ENCODE data around the gene LRIT3. TPM values are rescaled to one million over a fixed set of nuclear protein-coding genes. Genes with fewer than 3 reads are reported as not detected.
"Not testable (repeated sequence)": the region's sequence is repeated elsewhere in the genome, so short reads cannot be mapped to it uniquely, and the experiment has no call there.

Gene LRIT3
- total and polyA plus RNA-seq, 2 donors, result 0.09 to 0.59 TPM

DNA sequence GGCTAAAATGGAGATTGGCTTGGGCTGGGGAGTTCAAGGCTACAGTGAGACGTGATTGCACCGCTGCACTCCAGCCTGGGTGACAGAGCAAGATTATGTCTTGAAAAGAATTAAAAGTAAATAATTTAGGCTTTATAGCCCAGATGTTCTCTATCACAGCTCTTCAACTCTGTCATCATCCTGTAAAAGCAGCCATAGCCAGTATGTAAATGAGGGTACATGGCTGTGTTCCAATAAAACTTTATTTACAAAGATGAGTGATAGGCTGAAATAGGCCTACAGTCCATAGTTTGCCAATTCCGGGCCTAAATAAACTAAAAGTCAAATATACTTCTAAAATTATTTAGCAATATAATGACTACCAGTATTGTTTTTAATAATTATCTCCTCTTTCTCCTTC is 10.9 kb upstream of the LRIT3 start:
- DNase-seq (ENCODE audit: low read depth in 6 of 9, low spot score in 9 of 9), result no peak
- 100% methylated on average over 3 of the region's 3 CpGs for WGBS

DNA sequence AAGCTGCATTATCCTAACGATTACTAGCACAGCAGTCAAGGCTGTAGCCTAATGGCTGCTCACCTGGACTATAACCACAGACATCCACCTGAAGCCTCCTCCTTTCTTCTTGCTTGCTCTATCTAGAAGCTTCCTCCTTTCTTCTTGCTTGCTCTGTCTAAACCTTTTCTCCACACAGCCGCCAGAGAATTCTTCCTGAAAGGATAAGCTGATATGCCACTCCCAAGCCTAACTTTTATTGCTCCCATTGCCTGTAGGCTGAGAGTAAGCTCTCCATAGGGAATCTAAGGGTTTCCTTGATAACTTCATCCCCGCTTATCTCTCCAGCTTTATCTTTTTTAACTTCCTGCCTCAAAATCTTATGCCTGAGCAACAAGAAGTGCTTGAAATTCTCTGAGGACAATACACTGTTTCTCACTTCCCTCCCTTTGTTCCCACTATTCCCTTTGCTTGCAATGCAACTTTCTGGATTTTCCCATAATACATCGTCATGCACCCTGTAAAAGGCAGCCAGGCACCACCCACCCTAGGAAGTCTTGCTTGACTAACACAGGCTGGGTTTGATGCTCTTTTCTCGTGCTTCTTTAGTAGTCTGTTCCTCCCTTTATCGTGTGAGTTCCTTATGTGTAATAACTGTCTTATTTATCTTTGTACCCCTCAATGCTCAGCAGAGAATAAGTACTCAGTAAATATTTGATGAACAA is 1.4 kb upstream of the LRIT3 start:
- H3K27me3 ChIP-seq (ENCODE audit: control insufficient read depth in 2 of 2, insufficient read depth in 1 of 2, low read length in 1 of 2), result no peaks in the 10 kb centered on the region
- H3K4me3 ChIP-seq (ENCODE audit: low read length in 2 of 2), result no peak overlapping the region
- no peak overlapping the region for H3K27ac ChIP-seq (ENCODE audit: low read depth in 1 of 2, low read length in 1 of 2)
- DNase-seq (ENCODE audit: low read depth in 6 of 9, low spot score in 9 of 9), result no peak
- WGBS, result 76% methylated on average over 6 of the region's 6 CpGs
- no peaks in the 10 kb centered on the region for H3K9me3 ChIP-seq (ENCODE audit: control insufficient read depth in 2 of 2, insufficient read depth in 1 of 2, low read length in 1 of 2)
- H3K4me1 ChIP-seq (ENCODE audit: control insufficient read depth in 2 of 2, insufficient read depth in 2 of 2, low read length in 2 of 2), result no peaks in the 10 kb centered on the region
- no peaks in the 10 kb centered on the region for H3K36me3 ChIP-seq (ENCODE audit: control insufficient read depth in 2 of 2, insufficient read depth in 2 of 2, low read length in 1 of 2)

More for the DNA sequence above, 10.9 kb upstream of the LRIT3 start:
- Histone ChIP-seq H3K36me3 (ENCODE audit: control insufficient read depth in 2 of 2, insufficient read depth in 2 of 2, low read length in 1 of 2) (no peaks in the 10 kb centered on the region), H3K4me3 (ENCODE audit: low read length in 2 of 2) (no peak overlapping the region), H3K4me1 (ENCODE audit: control insufficient read depth in 2 of 2, insufficient read depth in 2 of 2, low read length in 2 of 2) (no peaks in the 10 kb centered on the region), H3K27ac (ENCODE audit: low read depth in 1 of 2, low read length in 1 of 2) (no peak overlapping the region), H3K27me3 (ENCODE audit: control insufficient read depth in 2 of 2, insufficient read depth in 1 of 2, low read length in 1 of 2) (no peaks in the 10 kb centered on the region), H3K9me3 (ENCODE audit: control insufficient read depth in 2 of 2, insufficient read depth in 1 of 2, low read length in 1 of 2) (no peaks in the 10 kb centered on the region)

DNA sequence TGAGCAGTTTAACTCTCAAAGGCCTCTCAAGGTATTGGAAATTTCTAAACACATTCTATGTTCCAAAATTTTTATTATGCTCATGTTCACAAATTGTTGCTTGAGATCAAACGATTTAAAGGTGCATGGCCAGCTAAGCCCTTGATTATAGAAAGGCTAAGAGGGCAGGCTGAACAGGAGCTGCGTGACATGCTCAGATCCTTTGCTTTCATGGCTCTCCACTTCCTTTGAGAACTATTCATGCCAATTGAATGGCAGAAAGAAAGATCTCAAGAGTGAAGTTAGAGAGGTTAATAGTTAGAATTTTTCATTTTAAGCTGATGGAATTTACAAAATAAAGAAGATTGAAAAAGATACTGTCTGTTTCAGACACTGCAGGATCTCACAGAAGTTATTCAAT is 594 bp downstream of the LRIT3 start:
- Histone ChIP-seq H3K36me3 (ENCODE audit: control insufficient read depth in 2 of 2, insufficient read depth in 2 of 2, low read length in 1 of 2) (no peaks in the 10 kb centered on the region), H3K9me3 (ENCODE audit: control insufficient read depth in 2 of 2, insufficient read depth in 1 of 2, low read length in 1 of 2) (no peaks in the 10 kb centered on the region), H3K27ac (ENCODE audit: low read depth in 1 of 2, low read length in 1 of 2) (no peak overlapping the region), H3K4me1 (ENCODE audit: control insufficient read depth in 2 of 2, insufficient read depth in 2 of 2, low read length in 2 of 2) (no peaks in the 10 kb centered on the region), H3K4me3 (ENCODE audit: low read length in 2 of 2) (no peak overlapping the region), H3K27me3 (ENCODE audit: control insufficient read depth in 2 of 2, insufficient read depth in 1 of 2, low read length in 1 of 2) (no peaks in the 10 kb centered on the region)
- no peak for DNase-seq (ENCODE audit: low read depth in 6 of 9, low spot score in 9 of 9)
- WGBS, result 94% methylated on average over 2 of the region's 2 CpGs

GRCh38 chr4:109850601-109851000 is 2.7 kb downstream of the LRIT3 start:
- Histone ChIP-seq H3K27me3 (ENCODE audit: control insufficient read depth in 2 of 2, insufficient read depth in 1 of 2, low read length in 1 of 2) (no peaks in the 10 kb centered on the region), H3K4me3 (ENCODE audit: low read length in 2 of 2) (no peak overlapping the region), H3K36me3 (ENCODE audit: control insufficient read depth in 2 of 2, insufficient read depth in 2 of 2, low read length in 1 of 2) (no peaks in the 10 kb centered on the region), H3K4me1 (ENCODE audit: control insufficient read depth in 2 of 2, insufficient read depth in 2 of 2, low read length in 2 of 2) (no peaks in the 10 kb centered on the region), H3K9me3 (ENCODE audit: control insufficient read depth in 2 of 2, insufficient read depth in 1 of 2, low read length in 1 of 2) (no peaks in the 10 kb centered on the region), H3K27ac (ENCODE audit: low read depth in 1 of 2, low read length in 1 of 2) (no peak overlapping the region)
- DNase-seq (ENCODE audit: low read depth in 6 of 9, low spot score in 9 of 9), result no peak
- 85% methylated on average over 5 of the region's 5 CpGs for WGBS

DNA sequence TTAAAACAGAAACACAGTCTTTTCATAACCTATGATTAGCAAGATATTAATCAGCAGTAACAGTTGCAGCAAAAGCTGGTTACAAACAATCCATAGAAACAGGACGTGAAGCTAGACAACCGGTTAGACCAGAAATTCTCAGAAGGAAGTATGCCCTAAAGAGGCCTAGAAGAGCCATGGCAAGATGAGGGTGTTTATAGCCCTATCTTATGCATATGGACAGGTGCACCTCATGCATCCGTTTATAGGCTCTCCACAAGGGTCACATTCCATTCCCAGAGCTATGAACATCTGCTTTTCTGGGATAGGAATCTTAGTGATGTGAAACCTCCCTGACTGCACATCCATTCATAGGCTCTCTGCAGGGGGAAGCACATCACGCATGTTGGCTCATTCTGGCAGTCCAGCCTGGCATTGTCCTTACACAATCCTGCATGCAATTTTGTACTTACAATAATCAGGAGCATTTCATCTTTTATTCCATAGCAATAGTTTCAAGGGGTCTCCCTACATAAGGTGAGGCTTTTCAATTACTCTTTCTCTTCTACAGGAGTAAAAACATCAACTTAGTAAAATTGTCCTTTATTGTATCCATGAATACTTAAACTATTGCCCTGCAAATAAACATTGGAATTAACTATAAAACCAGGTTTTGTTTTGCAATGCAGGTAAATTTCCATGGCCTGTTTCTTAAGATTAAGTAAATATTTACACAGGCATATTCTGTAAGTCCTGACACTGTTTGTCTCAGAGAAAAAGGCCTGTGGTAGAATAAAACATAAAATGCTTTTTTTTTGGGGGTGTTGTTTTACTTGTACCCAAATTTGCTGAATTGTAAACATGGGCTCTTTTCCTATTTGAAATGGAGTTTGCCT is 11.8 kb downstream of the LRIT3 start:
- not testable (repeated sequence) for DNase-seq (ENCODE audit: low read depth in 6 of 9, low spot score in 9 of 9); H3K4me1 ChIP-seq (ENCODE audit: control insufficient read depth in 2 of 2, insufficient read depth in 2 of 2, low read length in 2 of 2); H3K9me3 ChIP-seq (ENCODE audit: control insufficient read depth in 2 of 2, insufficient read depth in 1 of 2, low read length in 1 of 2); H3K27ac ChIP-seq (ENCODE audit: low read depth in 1 of 2, low read length in 1 of 2); H3K4me3 ChIP-seq (ENCODE audit: low read length in 2 of 2); H3K36me3 ChIP-seq (ENCODE audit: control insufficient read depth in 2 of 2, insufficient read depth in 2 of 2, low read length in 1 of 2); H3K27me3 ChIP-seq (ENCODE audit: control insufficient read depth in 2 of 2, insufficient read depth in 1 of 2, low read length in 1 of 2)
- WGBS, result 98% methylated on average over 4 of the region's 4 CpGs

- Histone ChIP-seq H3K27me3 (ENCODE audit: control insufficient read depth in 2 of 2, insufficient read depth in 1 of 2, low read length in 1 of 2) (no peaks in the 10 kb centered on the region), H3K4me1 (ENCODE audit: control insufficient read depth in 2 of 2, insufficient read depth in 2 of 2, low read length in 2 of 2) (no peaks in the 10 kb centered on the region), H3K36me3 (ENCODE audit: control insufficient read depth in 2 of 2, insufficient read depth in 2 of 2, low read length in 1 of 2) (no peaks in the 10 kb centered on the region), H3K9me3 (ENCODE audit: control insufficient read depth in 2 of 2, insufficient read depth in 1 of 2, low read length in 1 of 2) (peaks cover 0 to 2% of the 10 kb centered on the region in 2 donors), H3K4me3 (ENCODE audit: low read length in 2 of 2) (no peak overlapping the region), H3K27ac (ENCODE audit: low read depth in 1 of 2, low read length in 1 of 2) (no peak overlapping the region)
- 100% methylated on average over 2 of the region's 2 CpGs for WGBS
- no peak for DNase-seq (ENCODE audit: low read depth in 6 of 9, low spot score in 9 of 9)
Observed at GRCh38 chr4:109861271-109861670, 13.4 kb downstream of the LRIT3 start.

DNA sequence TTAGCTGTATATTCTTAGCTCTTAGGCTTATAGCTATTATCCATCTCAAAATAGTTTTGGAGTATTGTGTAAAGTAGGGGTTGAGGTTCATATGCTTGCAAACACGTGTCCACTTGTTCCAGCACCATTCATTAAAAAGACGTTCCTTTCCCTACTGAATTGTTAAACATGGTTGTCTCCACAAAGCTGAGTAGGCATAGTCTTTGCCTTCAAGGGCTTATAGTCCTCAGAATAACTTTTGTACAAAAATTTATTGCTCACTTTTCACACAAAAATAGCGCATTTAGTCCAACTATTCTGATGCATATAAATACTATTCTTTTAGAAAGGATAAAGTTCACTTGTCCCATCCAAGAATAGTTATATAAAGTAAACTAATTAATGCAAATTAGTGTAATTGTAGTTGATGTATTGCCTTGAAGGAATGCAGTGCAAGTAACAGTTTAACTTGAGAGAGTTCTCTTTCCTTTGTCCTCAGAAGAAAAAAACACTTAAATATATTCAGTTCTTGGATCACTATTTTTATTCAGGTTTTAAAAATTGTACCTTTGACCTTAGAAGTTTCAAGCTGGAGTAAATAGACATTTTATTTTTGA is 14.1 kb downstream of the LRIT3 start:
- Histone ChIP-seq H3K27ac (ENCODE audit: low read depth in 1 of 2, low read length in 1 of 2) (no peak overlapping the region), H3K36me3 (ENCODE audit: control insufficient read depth in 2 of 2, insufficient read depth in 2 of 2, low read length in 1 of 2) (no peaks in the 10 kb centered on the region), H3K4me3 (ENCODE audit: low read length in 2 of 2) (no peak overlapping the region), H3K27me3 (ENCODE audit: control insufficient read depth in 2 of 2, insufficient read depth in 1 of 2, low read length in 1 of 2) (no peaks in the 10 kb centered on the region), H3K9me3 (ENCODE audit: control insufficient read depth in 2 of 2, insufficient read depth in 1 of 2, low read length in 1 of 2) (peaks cover 0 to 2% of the 10 kb centered on the region in 2 donors), H3K4me1 (ENCODE audit: control insufficient read depth in 2 of 2, insufficient read depth in 2 of 2, low read length in 2 of 2) (no peaks in the 10 kb centered on the region)
- no peak for DNase-seq (ENCODE audit: low read depth in 6 of 9, low spot score in 9 of 9)
- WGBS, result 97% methylated on average over 3 of the region's 3 CpGs

DNA sequence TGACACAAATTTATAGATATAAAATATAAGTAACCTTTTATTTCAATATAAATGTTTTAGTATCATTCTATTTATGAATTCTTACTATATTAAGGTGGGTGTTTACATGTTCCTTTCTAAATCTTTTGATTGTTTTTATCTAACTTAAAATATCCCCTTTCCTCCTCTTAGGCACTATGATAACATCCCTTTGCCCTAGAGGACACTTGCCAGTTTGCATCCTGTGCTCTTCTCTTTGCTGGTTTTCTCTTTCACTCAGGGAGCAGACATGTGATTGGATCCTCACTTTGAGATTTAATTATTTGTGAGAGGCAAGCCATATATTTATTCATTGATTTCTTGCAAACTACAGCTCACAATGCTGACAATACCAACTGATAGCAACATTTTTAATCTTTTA is 16.2 kb downstream of the LRIT3 start:
- H3K27ac ChIP-seq (ENCODE audit: low read depth in 1 of 2, low read length in 1 of 2), result no peak overlapping the region
- peaks cover 0 to 2% of the 10 kb centered on the region in 2 donors for H3K9me3 ChIP-seq (ENCODE audit: control insufficient read depth in 2 of 2, insufficient read depth in 1 of 2, low read length in 1 of 2)

DNA sequence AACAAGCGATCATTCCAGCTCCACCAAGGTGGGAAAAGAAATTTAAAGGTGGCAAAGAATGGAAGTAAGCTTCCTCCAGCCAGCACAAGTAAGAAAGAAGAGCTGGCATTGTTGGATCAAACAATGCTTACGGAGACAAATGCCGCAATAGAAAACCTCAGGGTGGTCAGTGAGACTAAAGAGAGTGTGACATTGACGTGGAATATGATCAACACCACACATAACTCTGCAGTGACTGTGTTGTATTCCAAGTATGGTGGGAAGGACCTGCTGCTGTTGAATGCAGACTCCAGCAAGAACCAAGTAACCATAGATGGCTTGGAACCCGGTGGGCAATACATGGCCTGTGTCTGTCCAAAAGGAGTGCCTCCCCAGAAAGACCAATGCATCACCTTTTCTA is 22.2 kb downstream of the LRIT3 start:
- H3K27ac ChIP-seq (ENCODE audit: low read depth in 1 of 2, low read length in 1 of 2), result no peak overlapping the region
- peaks cover 0 to 5% of the 10 kb centered on the region in 2 donors for H3K4me1 ChIP-seq (ENCODE audit: control insufficient read depth in 2 of 2, insufficient read depth in 2 of 2, low read length in 2 of 2)
- no peak overlapping the region for H3K4me3 ChIP-seq (ENCODE audit: low read length in 2 of 2)
- no peaks in the 10 kb centered on the region for H3K27me3 ChIP-seq (ENCODE audit: control insufficient read depth in 2 of 2, insufficient read depth in 1 of 2, low read length in 1 of 2)
- WGBS, result 97% methylated on average over 5 of the region's 5 CpGs
- no peaks in the 10 kb centered on the region for H3K9me3 ChIP-seq (ENCODE audit: control insufficient read depth in 2 of 2, insufficient read depth in 1 of 2, low read length in 1 of 2)
- DNase-seq (ENCODE audit: low read depth in 6 of 9, low spot score in 9 of 9), result no peak
- H3K36me3 ChIP-seq (ENCODE audit: control insufficient read depth in 2 of 2, insufficient read depth in 2 of 2, low read length in 1 of 2), result no peaks in the 10 kb centered on the region

More for the DNA sequence above, 16.2 kb downstream of the LRIT3 start:
- H3K4me1 ChIP-seq (ENCODE audit: control insufficient read depth in 2 of 2, insufficient read depth in 2 of 2, low read length in 2 of 2), result no peaks in the 10 kb centered on the region
- no peaks in the 10 kb centered on the region for H3K27me3 ChIP-seq (ENCODE audit: control insufficient read depth in 2 of 2, insufficient read depth in 1 of 2, low read length in 1 of 2)
- DNase-seq (ENCODE audit: low read depth in 6 of 9, low spot score in 9 of 9), result no peak
- H3K36me3 ChIP-seq (ENCODE audit: control insufficient read depth in 2 of 2, insufficient read depth in 2 of 2, low read length in 1 of 2), result no peaks in the 10 kb centered on the region
- no peak overlapping the region for H3K4me3 ChIP-seq (ENCODE audit: low read length in 2 of 2)
